ENCODE data around the gene GGCX. TPM values are rescaled to one million over a fixed set of nuclear protein-coding genes. Genes with fewer than 3 reads are reported as not detected.

Gene GGCX
- total and polyA plus RNA-seq, 2 of the 13 experiments (the other 11 are each of a cell fraction or from before 2014, with no cell fraction given): 72.5 to 103 TPM

- TF ChIP-seq SNAPC4 (CRISPR knock-in tag; IDR thresholded peaks at IDR 0.05) (no peak; the same call in 1 of the 2 replicates), ARHGAP35 (CRISPR knock-in tag; IDR thresholded peaks at IDR 0.05; ENCODE audit: borderline replicate concordance) (peak; percentile 75), HNF4G (IDR thresholded peaks at IDR 0.05; ENCODE audit: borderline replicate concordance, low read depth, low read length) (no peak; the same call in 1 of the 2 replicates), HNF4G (CRISPR knock-in tag; IDR thresholded peaks at IDR 0.05; ENCODE audit: borderline replicate concordance, low read depth) (0 out of 2 replicates have a peak, but pooled peaks have one; percentile 14), KAT8 (CRISPR knock-in tag; IDR thresholded peaks at IDR 0.05) (peak; percentile 94), ATM (IDR thresholded peaks at IDR 0.05; ENCODE audit: borderline replicate concordance) (no peak), ZNF556 (CRISPR knock-in tag; IDR thresholded peaks at IDR 0.05; ENCODE audit: borderline replicate concordance) (0 out of 2 replicates have a peak, but pooled peaks have one; percentile 52), CHD2 (IDR thresholded peaks at IDR 0.05; ENCODE audit: low read depth, low read length) (no peak), TFDP1 (CRISPR knock-in tag; IDR thresholded peaks at IDR 0.05; ENCODE audit: borderline replicate concordance) (peak; percentile 46), ZFY (CRISPR knock-in tag; IDR thresholded peaks at IDR 0.05) (peak; percentile 88), NCOA2 (CRISPR knock-in tag; IDR thresholded peaks at IDR 0.05) (no peak; the same call in 1 of the 2 replicates), GPBP1L1 (CRISPR knock-in tag; IDR thresholded peaks at IDR 0.05) (no peak), ZNF414 (CRISPR knock-in tag; IDR thresholded peaks at IDR 0.05) (0 out of 2 replicates have a peak, but pooled peaks have one; percentile 78), ZNF160 (CRISPR knock-in tag; IDR thresholded peaks at IDR 0.05) (peak; percentile 78), ZBTB25 (CRISPR knock-in tag; IDR thresholded peaks at IDR 0.05) (no peak; the same call in 1 of the 2 replicates), MTA1 (CRISPR knock-in tag; IDR thresholded peaks at IDR 0.05; ENCODE audit: borderline replicate concordance) (peak; percentile 41; the same call in 1 of the 2 replicates), IKZF1 (IDR thresholded peaks at IDR 0.05) (no peak), CBX1 (IDR thresholded peaks at IDR 0.05; ENCODE audit: low read depth) (peak; percentile 29), KDM1A (CRISPR knock-in tag; IDR thresholded peaks at IDR 0.05) (no peak), ZBTB8A (CRISPR knock-in tag; IDR thresholded peaks at IDR 0.05; ENCODE audit: borderline replicate concordance, low read depth) (peak; percentile 78; the same call in 1 of the 2 replicates), ZSCAN9 (CRISPR knock-in tag; IDR thresholded peaks at IDR 0.05; ENCODE audit: borderline replicate concordance) (peak; percentile 55; the same call in 1 of the 2 replicates)
Measured at GRCh38 chr2:85595301-85596025, 34.2 kb upstream of the GGCX start, which contains the start of gene RNF181 (continued).

Data from HepG2 (cell line).